NK-92 treated with Interleukin-12 subunit alpha and Interleukin-12 subunit beta, amount 100 ng/mL, for 24 hours (cell line): ENCODE data around the gene KDM6A.
"Not testable (repeated sequence)": the region's sequence is repeated elsewhere in the genome, so short reads cannot be mapped to it uniquely, and the experiment has no call there.

Experiments
- DNase-seq: peaks from one replicate; lab custom pipeline; 2025; lab: John Stamatoyannopoulos, UW

The KDM6A gene

DNA sequence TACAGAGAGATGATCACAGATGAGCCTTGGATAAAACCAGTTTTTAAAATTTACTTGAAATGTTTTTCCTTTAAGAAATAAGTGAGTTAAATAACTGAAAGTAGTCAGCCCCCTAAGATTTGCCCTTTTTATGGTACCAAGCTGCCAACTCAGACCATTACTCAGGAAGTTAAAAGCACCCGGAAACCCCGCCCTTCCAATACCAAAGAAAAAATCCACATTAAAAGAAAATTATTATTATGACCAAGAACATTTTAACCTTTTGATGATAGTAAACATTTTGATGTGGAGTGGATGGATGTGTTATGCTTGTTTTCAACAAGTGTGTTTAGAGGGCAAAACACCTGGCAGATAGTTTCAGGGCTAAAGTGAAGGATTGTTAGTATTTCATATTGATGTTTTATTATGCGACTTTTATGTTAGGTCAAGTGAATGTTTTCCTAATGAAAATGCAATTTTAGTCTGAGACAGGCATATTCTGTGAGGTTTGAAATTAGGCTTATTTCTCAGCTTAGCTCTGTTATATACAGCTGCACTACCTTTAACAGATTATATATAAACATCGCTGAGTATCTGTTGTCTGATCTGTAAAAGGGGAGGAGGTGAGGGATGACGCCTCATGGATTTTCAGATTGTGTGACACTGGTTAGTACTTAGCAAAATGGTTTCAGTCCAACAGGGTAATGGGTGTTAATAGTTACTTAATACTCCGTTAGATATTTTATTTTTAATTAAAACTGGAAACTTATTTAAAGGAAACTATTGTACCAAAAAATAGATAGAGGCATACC lies 89.0 kb downstream of the KDM6A start:
- no peak for DNase-seq

DNA sequence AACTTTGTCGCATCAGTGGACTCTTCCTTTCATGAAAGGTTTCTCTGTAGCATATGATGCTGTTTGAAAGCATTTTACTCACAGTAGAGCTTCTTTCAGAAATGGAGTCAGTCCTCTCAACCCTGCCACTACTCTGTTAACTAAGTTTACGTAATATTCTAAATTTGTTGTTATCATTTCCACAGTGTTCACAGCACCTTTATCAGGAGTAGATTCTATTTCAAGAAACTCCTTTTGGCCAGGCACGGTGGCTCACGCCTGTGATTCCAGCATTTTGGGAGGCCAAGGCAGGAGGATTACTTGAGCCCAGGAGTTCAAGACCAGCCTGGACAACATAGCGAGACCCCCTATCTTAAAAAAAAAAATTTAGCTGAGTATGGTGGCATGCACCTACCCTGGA lies 90.0 kb downstream of the KDM6A start:
- DNase-seq = no peak

DNA sequence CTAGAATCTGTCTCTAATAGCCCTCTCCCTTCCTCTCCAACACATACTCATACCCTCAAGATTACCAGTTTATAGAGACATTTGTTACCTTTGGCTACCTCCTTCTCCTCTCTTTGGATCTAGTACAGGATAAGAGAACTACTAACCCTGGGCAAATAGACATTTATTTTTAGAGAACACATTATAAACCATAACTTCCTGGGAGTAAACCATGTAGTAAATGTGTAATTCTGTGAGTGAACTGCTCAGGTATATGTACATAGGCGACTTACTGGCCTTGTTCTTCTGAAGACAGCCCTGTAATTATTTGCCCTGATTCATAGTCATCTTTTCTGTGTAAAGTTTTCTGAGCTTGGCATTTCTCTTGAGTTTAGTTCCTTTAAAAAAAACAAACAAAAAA lies 94.2 kb downstream of the KDM6A start:
- no peak for DNase-seq

DNA sequence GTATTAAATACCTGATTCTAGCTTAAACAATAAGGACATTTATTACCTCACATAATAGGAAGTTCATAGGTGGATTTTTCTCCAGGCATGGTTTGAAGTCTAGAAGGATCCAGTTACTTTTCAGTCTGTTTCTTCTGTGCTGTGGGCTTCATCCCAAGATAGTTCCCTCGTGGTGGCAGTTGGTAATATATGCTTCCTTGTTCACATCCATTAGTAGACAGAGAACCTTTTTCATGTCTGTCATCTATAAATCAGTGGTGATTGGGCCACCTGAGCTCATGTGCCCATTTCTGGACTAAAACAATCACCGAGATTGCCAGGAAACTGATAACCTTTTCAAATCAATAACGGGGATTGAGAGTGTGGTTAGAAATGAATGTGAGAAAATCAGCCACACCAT lies 97.7 kb downstream of the KDM6A start:
- DNase-seq = no peak

DNA sequence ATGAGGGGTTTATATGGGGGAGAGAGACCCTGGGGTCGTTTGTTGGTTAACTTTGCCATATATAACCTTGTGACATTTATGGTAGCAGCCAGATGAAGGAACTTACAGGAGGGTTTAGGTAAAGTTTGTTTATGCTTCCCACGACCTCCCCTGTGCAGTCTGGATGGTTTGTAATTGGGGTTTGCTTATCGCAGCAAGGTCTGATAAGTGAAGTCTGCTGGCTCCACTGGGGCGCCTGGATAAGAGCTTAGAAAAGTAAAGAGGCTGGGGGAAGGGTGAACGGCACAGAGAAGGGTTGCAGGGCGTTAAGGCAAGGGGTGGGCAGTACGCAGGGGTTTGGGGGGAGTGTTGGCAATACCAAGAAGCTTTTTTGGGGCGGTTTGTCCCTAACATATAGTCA lies 98.7 kb downstream of the KDM6A start:
- no peak for DNase-seq

DNA sequence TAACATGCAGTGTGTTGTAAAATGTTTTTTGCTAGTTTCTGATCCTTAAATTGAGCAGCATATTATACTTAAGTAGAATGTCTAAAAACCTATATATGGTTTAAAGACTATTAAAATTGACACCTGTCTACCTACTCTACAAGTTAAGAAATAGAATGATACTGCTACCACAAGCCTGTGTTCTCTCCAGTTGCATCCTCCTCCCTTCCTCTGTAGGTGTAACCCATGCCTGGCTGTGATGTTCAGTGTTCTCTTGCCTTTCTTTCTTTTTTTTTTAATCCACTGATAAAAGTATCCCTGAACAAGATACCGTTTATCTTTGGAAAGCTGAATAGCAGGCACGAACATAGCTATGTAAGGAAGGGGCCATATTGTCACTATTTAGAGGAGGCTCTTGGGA lies 99.1 kb downstream of the KDM6A start:
- no peak for DNase-seq

DNA sequence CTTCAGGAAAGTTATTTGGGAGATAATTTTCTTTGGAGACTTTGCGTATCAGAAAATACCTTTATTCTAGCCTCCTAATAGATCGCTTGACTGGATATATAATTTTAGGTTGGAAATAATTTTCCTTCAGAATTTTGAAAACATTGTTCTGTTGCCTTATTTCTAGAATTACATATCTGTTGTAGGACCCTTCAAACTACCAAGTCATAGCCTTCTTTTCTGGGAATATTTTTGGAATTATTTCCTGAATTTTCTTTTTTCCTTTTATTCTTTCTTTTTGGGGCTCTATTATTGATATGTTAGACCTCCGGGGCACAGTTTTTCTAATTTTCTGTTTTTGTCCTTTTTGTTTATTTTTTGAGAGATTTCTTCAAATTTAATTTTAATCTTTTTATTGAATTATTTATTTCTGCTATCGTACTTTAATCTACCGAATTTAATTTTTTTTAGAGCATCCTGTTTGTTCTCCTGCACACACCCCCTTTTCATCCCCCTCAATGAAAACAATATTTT lies 100.5 kb downstream of the KDM6A start:
- no peak for DNase-seq

DNA sequence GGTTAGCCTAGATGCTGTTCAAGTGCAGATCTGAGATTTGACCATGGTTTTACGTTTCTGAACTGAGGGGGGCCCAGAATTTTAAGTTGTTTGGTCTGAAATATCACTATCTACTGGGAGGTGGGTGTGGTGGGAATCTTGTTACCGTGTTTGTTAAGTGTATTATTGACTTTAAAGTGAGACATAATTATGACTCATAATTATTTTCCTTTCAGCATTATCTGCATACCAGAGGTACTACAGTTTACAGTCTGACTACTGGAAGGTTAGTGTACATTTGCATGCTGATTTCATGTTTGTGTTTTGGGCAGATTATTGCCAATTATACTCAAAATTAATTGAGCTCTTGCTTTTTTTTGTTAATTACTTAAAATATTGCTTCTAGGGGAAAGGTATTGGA lies 101.5 kb downstream of the KDM6A start:
- no peak for DNase-seq

DNA sequence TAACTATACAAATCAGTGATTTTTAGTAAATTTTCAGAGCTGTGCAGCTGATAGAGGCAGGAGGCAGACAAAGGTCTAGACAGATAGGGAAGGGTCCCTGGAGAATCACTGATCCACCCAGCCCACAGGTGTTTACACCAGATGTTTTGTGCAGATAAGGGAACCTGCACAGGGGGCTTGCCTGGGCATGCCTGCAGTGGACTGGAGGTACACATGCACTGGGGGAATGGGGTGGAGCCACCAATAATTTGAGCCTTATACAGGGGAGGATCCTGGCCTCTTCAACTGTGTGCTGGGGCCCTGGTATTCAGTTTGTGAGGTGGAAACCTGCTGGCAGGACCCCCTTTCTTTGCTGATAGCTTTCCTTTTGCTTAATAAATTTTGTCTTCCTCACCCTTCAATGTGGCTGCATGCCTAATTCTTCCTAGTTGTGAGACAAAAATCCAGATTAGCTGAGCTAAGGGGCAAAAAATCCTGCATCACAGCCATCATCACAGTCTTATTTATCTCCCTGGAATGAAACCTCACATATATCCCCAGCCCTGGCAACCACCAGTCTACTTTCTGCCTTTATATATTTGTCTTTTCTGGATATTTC lies 102.8 kb downstream of the KDM6A start:
- no peak for DNase-seq

DNA sequence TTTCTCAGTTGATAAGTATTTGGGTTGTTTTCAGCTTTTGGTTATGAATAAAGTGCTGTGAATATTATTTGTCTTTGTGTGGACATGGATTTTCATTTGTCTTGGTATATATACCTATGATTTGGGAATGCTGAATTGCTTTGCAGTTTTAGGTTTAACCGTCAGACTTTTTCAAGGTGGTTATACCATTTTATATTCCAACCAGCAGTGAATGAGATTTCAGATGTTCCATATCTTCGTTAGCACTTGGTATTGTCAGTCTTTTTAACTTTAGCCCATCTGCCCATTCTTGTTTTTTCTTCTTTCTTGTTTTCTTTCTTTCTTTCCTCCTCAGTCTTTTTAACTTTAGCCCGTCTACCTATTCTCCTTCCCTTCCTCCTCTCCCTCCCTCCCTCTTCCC lies 106.0 kb downstream of the KDM6A start:
- no peak for DNase-seq

DNA sequence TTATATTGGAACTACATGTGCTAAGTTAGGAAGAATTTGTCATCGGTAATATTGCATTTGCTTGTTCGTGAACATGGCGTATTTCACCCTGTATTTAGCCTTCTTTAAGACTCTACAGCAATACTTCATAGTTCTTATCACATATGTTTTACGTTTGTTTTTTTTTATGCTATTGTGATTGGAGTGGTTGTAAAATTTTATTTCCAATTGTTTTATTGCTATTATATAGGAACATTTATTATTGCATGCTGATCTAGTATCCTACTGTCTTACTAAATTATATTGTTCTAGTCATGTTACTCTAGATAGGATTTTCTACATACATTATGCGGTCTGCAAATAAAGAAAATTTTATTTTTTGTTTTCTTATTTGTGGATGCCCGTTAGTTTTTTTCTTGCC lies 107.4 kb downstream of the KDM6A start:
- no peak for DNase-seq

DNA sequence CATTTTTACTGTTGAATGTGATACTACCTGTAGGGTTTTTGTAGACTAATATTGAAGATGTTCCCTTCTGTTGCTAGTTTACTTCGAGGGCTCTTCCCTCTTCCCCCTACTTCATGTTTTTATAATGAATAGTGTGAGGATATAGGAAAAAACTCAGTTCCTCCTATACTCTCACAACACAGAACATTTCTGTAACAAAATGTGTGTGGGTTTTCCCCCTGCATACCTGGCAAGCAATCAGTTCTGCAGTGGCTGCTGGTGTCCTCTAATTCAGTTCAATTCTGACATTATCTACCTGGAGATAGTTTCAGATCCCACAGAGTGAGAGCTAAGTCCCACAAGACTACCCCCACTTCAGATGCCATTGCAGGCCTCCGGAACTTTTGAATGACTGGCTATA lies 107.9 kb downstream of the KDM6A start:
- DNase-seq = no peak

DNA sequence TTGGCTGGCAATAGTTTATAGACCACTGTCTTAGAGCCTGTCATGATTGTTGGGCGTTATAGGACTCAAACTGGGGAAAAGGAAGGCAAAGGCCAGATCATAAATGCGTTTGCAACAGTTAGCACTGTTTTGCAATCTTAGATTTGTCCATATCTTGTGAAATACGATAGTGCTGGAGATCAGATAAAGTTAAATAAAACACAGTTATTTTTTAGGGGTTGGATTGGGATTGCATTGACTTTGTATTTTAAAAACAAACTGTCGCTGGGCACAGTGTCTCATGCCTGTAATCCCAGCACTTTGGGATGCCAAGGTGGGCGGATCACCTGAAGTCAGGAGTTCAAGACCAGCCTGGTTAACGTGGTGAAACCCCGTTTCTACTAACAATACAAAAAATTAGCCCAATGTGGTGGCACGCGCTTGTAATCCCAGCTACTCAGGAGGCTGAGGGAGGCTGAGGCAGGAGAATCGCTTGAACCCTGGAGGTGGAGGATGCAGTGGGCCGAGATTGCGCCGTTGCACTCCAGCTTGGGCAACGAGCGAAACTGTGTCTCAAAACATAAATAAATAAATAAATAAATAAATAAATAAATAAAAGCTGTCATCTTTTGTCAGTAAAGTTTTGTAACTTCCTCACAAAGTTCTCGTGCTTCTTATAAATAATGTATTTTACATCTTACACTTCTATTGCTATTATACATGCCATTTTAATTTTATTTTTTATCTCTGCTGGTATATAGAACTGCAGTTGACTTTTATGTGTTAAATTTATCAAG lies 117.2 kb downstream of the KDM6A start:
- no peak for DNase-seq

DNA sequence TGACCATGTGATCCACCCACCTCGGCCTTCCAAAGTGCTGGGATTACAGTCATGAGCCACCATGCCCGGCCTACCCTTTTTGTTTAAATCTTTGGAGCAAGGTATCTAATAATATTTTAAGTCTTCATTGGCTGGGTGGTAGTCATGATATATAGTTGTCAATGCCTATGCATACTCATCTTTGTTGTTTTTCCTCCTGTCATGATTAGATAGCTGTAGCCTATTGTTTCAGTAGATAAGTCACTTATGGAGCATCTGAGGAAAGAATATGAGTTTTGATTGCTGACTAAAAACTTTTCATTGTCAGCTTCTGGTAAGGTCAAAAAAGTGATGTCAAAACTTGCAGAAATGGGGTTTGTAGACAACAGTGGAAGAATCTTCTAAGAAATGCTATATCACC lies 119.8 kb downstream of the KDM6A start:
- DNase-seq = no peak

DNA sequence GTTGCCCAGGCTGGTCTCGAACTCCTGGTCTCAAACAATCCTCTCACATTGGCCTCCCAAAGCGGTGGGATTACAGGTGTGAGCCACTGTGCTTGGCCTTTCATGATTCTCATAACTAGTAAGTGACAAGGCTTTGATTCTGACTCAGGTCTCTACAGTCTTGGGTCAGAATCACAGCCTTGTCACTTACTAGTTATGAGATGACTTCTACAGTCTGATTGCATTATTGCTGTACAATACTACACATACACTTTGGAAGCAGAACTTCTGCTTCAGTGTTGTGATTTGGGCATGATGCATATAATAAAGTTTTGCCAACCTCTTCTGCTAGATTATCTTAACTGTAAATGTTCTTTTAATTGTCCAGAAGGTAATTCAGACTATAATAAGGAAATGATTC lies 123.3 kb downstream of the KDM6A start:
- no peak for DNase-seq

DNA sequence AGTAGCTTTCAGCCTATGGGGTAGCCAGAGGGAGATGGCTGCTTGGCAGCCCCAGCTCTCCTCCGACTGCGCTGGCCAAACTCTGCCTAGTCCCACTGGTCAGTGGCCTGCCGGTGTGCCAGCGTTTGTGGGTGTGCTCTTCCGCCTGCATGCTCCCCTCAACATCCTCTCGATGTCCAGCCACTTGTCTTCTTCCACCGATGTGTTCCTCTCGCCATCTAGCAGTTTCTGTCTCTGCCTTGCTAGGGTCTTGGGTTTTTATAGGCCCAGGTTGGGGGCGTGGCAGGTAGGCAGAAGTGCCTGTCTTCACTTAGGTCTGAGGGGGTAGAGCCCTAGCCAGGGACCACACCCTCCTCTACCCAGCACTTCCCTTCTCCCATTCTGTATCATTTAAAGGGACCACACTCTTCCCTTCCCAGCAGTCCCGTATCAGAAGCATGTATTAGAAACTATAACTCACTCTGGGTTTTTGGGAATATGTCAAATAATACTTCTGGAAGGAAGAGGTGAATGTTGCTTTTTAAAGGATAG lies 124.4 kb downstream of the KDM6A start:
- no peak for DNase-seq

DNA sequence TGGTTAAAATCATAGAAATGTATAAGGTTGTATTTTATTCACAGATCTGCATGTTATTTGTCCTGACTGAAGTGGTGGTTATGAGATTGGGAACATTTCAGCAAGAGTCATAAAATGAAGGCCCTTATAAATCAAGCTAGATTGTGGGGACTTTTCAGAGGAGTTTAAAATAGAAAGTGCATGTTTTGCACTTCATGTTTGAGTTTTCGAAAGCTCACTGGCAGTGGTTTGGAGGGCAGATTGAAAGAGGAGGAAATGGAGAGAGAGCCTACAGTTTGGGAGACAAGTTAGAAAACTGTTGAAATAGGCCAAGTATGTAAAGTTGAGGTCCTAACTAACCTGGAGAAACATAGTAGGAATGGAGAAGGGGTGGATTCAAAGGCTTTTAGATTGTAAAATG lies 124.9 kb downstream of the KDM6A start:
- no peak for DNase-seq

DNA sequence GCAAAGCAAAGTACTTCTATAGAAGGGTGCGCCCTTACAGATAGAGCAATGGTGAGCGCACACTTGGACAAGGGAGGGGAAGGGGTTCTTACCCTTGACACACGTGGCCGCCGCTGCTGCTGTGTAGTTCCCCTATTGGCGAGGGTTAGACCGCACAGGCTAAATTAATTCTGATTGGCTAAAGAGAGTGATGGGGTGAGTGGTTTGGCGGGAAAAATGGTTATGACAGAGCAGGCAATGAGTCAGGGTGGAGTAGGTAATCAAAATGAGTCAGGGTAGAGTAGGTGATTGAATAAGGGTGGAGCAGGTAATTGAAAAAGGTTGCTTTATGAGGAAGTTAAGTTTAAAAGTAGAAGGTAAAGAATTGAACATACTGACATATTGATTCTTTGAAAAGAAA lies 126.2 kb downstream of the KDM6A start:
- DNase-seq = not testable (repeated sequence)

DNA sequence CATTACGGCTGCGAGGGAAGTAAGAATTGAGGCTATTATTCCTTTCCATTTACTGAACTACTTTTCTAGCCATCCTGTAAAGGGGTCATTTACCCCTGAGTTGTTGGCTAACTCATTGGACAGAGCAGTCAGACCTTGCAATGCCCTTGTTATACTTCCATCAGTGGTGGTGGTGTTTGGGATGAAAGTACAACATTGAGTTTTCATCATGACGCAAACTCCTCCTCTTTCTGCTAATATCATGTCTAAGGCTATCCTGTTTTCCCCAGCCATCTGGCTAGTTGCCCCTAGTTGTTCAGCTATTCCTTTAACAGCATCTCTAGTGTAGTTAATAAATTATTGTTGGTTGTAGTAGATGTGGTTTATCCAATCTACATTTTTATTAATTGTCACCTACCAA lies 126.9 kb downstream of the KDM6A start:
- DNase-seq = not testable (repeated sequence)

DNA sequence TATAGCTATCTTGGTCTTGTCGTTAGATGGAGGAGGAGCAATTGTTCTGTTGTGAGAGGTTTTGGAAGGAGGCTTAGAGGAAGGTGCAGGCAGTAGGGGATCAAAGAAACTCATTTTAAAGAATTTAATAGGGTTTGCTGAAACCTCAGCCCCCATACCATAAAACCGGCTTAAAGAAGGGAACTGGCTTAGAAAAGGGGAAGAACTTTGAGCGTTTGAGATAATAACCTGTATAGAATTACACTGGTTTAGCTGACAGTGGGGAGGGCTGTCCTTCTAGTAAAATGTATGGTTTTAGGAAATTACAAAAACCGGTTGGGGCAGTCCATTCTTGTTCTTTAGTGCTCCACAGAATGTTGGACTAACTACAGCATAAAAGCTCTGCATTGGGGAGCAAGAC lies 128.1 kb downstream of the KDM6A start:
- no peak for DNase-seq

DNA sequence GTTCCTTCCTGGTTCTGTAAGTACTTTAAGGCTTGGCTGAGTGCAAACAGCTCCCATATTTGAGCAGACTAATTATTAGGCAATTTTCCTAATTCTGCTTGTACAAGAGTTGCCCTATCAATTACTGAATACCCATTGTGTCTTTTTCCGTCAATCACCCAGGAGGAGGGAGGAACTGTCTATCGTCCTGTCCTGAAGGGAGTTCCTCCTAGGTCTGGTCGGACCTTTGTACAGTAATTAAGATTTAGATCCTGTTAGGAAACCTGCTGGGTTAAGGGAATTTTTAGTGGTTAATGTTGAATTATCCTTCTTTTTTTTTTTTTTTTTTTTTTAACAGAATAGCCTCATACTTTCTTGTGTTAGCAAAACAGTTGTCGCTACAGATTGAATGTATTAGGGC lies 130.1 kb downstream of the KDM6A start:
- DNase-seq = no peak

DNA sequence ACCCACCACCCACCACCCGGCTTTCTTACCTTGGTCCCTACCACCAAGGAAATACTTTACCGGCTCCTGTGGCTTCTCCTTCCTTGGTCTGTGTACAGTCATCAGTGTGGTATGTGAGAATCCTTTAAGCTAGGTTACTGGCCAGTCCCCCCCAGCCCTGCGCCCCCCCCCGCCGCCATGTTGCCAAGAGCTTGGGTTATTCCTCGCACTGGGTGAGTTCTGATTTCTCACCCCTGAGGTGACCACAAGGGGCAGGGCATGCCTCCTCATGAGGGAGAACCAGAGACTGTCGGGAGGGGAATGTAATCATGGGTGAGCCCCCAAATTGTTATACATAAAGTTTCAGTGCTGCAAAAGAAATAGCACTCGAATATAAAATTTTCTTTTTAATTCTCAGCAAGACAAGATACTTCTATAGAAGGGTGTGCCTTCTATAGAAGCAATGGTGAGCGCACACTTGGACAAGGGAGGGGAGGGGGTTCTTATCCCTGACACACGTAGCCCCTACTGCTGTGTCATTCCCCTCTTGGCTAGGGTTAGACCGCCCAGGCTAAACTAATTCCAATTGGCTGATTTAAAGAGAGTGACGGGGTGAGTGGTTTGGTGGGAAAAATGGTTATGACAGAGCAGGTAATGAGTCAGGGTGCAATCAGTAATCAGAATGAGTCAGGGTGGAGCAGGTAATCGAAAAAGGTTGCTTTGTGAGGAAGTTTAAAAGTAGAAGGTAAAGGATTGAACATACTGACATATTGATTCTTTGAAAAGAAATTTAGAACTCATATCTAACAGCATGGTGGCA lies 133.2 kb downstream of the KDM6A start:
- no peak for DNase-seq
